NCI-H1092 (cell line): ENCODE measurements around the gene KRT4.

ENCODE experiments used
- DNase-seq: peaks from one replicate; lab custom pipeline; 2025; lab: John Stamatoyannopoulos, UW

Gene KRT4

DNA sequence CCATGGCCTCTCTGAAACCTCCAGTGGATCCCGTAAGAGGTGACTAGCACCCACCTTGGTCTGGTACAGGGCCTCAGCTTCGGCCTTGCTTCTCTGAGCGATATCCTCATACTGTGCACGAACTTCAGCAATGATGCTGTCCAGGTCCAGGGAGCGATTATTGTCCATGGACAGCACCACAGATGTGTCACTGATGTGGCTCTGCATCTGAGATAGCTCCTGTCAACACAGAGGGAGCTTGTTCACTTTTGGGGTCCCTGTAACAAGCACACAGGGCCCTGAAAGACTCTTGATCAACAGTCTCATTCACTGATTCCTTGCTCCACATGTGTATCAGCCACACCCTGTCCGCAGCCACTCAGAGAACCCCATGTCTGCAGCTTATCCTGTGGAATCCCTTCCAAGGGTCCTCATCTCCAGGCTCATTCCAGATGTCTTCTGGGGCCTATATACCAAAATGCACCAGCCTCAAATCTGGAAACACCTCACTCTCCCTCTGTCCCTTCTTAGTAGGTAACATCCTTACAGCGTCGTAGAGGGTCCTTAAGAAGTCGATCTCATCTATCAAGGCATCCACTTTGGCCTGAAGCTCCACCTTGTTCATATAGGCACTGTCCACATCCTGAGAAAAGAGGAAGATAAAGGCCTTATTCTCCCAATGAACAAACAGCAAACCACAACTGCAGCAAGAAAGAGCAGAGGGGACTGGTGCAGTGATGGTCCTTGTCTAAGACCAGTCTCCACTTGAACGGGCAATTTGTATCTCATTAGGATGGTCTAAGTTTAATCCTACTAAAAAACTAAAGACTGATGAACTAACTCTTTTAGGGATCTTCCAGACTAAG is 21.5 kb downstream of the KRT4 start:
- no peak for DNase-seq

DNA sequence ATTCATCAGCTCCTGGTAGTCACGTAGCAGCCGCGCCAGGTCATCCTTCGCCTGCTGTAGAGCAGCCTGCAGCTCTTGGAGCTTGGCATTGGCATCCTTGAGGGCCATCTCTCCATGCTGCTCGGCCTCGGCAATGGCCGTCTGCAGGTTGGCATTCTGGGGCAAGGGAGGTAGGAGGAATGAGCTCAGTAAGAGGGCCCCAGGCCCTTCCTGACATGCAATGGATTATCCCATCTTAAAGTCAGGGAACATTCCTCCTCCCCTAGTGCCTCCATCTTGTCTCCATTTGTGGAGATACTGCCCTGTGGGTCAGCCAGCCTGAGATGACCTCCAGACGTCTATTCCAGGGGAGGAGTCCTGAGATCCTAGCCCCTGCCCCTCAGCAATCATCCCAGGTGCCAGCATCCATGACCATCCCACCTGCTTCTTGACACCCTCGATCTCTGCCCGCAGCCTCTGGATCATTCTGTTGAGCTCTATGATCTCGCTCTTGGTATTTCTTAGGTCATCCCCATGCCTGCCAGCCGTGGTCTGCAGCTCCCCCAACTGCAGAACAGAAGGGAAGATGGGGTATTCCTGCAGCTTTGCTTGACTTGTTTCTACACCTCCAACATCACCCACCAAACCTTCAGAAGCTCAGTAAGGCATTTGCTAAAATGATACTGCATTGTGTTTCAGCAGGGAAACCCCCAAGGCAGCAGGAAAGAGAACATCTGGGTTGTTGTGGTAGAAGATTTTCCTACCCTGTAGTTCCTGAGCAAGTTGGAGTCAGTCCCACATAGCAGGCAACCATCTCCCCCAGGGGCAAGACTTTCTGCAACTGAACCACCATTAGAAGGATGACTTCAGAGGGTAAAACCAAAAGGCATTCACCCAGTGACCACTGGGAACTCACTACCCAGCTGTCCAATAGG is 22.4 kb downstream of the KRT4 start:
- no peak for DNase-seq

DNA sequence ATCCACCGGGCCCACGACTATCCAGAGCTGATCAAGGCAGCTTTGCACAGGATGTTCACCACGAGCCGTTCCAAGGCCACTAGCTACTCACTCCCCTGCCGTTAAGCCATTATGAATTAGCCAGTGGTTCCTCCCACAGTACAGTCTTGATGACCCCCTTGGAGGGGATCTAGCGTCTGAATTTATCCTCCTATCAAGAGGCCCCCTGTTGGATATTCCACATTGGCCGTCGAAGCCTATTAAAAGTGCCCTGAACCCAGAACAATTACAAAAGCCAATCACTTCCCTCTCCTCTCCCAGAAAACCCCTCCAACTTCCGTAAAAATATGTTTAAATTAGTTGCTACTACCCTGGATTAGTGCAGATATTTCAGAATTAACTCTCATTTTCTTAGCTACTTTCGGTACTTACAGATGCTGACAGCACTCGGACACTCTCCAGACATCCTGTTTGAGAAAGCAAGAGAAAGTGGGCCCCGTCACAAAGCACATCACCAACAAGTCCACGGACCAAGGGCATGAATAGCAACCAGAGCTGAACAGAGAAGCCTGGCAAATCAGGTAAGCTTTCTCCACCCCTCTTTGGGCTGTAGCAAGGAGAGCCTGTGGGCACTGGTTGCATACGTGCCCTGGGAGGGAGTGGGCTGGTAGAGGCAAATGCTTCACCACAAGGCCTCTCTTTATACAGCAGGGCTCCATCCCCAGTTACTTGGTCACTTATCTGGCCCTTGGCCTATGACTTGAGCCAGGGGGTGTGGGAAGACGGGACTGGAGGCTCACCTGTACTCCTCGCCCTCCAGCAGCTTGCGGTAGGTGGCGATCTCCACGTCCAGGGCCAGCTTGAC is 23.3 kb downstream of the KRT4 start:
- no peak for DNase-seq

DNA sequence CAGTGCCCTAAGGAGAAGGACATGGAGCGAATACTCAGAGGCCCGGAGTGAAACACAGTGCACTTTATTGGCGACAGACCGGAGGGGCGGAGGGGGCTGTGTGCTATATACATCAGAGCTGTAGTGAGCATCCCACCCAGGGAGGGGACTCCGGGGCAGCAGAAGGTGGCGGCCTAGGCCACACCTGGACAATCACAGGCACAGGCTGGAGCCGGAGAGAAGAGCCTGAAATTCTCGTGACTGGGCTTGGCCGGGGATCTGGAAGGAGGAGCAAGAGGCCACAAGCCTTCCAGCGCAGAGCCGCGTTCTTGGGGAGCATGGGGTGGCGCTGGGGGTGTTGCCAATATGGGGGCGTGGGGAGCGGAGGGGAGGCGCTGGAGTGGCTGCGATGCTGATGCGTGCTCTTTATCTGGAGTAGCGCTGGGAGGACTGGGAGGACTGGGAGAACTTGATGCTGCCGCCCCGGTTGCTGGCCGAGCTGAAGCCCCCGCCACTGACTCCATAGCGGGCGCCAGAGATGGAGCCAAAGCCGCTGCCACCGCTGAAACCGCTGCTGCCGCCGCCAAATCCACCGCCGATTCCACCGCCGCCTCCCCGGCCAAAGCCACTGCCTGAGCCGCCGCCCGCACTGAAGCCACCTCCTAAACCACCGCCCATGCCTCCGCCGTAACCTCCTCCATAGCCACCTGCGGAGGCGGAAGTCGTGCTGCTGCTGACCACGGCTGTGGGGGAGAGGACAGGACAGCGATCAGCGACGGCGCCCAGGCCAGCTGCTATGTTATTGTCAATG is 24.1 kb downstream of the KRT4 start:
- DNase-seq: no peak

DNA sequence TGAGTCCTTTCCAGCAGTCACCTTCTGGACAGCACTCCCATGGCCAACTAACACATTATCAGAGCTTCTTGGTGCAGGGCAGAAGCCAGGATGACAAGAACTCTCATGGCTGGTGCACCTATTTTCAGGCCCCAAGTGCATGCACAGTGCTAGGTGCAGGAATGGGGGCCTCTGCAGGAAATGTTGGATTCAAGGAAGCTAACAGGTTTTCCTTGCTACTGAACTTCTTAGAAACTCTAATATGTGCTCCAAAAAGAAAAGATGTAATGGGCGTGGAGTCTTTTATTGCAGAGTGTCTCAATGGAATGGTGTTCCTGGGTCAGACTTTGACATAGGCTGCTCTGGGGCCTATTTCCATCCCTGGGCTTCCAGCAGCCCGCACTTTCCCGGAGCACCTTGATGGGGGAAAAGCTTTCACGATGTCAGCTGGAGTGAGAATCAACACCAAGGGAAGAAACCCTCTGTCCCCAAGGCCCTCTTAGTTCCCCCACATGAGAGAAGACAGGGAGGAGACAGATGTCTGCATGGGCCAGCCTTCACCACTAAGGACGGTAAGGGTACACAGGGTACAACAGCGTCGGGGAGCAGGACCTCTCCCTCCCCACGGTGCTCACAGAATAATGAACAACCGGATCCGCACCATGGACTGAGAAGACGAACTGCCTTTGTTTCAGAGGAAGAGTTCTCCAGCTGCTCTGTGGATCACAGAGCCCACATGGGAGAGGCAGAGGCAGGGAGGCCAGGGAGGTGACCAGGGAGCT is 24.9 kb downstream of the KRT4 start:
- DNase-seq: no peak

DNA sequence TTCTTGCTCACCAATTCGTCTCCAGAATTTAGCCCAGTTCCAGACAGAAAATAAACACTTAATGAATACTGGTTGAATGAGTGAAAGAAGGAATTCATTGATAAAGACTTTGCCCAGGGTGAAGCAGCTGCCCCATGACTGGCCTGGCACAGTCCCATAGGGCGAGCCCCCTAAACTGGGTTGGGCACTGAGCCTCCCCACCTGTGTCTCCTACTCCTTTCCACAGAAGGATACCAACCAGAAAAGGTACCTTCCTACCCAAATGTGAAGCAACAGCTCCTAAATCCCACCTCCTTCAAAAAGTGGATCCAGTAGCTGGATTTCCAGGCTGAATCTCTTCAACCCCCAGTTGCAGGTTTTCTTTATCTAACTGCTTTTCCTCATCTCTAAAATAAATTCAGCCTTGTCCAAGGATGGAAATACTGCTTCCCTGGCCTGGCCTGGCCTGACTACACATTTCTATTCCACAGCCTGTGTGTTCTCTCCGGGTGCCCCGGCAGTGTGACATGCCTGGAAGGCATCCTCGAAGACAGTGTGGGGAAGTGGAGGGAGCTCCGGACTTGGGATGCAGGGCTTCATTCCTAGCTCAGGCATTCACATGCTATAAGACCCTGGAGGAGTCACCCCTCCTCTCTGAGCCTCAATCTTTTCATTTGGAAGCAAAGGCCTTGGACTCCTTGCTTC is 25.6 kb downstream of the KRT4 start:
- DNase-seq: no peak

DNA sequence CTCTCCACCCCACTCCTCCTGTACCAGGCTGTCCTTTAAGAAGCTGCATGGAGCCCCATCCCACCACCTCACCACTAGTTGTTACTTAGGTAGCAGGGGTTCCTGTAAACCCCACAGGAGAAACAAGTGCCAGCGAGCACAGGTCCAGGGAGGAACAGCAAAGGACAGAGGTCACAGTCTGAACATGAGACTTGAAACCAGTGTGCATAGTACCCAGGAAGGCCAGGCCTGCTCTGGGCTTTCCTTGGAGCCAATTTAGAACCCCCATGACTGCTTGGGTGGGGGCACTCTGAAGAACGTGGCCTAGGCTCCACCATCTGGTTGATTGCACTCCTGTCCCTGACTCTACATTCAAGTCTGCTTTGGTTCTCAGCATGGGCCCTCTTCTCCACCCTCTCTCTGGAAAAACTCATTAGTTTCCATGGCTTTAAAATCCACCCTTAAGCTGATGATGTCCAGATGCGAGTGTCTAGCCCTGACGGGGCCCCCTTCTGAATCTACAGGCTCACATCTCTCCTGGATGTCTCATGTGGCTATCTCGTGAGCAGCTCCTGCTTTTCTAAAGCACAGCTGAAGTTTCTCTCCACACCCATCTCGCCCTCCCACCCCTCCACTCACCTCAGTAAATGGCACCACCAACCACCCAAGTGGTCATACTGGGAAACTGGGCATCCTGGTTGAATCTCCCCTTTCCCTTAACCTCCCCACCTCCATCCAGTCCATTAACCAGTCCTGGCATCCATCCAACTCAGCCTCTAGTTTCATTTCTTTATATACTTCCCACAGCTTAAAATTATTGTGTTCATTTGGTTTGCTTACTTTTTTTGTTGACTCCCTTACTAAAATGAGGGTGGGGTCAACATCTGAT is 26.4 kb downstream of the KRT4 start:
- no peak for DNase-seq

DNA sequence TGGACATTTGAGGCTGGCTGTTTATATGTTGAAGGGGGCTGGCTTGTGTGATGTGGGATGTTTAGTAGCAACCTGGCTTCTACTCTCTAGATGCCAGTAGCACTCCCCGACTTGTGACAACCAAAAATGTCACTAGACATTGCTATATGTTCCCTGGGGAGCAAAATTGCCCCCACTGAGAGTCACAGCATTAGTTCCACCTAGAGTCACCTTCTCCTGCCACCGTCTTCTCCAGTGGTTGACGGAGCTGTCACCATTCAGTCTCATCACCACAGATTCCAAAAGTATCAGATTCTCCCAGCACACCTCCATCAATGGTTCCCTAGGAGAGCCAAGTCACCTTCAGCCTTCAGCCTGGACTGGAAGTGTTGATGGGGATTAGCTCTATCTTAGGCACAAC is 29.0 kb downstream of the KRT4 start:
- DNase-seq: no peak

DNA sequence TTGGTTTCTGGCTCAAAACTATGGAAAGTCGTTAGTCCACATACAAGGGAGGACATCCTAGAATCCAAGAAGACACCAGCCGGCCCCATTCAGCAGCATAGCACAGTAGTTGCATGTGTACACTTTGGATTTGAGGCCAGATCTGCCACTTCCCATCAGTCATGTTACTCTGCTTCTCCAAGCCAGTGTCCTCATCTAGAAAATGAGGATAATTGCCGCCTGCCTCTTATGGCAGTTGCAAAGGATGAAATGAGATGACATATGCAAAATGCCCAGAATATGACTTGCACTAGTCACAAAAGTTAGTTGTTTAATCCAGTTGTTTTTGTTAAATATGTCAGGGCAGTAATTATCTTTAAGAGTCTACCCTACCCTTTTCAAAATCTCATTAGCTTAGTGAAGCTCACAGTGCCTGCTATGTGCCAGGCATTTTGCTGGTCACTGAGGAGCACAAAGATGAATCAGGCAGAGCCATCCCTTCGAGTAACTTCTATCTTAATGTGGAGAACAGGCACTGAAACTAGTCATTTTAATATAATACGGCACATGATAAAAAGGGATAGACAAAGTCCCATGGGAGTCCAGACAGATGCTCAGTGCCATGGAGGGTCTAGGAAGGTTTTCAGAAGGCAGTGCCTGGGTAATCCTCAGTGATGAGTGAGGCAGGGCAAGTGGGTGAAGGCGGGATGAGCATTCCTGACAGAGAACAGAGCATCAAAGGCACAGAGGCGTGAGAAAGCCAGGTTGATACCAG is 30.2 kb downstream of the KRT4 start:
- DNase-seq: no peak

DNA sequence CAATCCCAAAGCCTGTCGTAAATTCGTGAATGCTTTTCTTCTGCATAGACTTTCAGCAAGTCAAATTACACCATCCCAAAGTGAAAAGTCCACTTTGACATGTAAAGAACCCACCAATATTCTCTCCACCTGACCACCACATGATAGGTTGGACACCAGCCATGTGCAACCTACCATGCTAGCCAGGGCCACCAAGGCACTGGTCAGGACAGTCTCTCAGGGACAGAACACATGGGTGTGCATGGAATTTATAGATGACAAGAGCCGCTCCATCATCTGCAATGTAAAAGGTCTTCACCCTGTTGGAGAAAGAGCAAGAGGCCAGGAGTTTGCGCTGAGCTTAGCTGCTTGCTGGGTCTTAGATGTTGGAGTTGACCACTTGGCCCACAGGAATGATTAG is 31.4 kb downstream of the KRT4 start:
- no peak for DNase-seq

DNA sequence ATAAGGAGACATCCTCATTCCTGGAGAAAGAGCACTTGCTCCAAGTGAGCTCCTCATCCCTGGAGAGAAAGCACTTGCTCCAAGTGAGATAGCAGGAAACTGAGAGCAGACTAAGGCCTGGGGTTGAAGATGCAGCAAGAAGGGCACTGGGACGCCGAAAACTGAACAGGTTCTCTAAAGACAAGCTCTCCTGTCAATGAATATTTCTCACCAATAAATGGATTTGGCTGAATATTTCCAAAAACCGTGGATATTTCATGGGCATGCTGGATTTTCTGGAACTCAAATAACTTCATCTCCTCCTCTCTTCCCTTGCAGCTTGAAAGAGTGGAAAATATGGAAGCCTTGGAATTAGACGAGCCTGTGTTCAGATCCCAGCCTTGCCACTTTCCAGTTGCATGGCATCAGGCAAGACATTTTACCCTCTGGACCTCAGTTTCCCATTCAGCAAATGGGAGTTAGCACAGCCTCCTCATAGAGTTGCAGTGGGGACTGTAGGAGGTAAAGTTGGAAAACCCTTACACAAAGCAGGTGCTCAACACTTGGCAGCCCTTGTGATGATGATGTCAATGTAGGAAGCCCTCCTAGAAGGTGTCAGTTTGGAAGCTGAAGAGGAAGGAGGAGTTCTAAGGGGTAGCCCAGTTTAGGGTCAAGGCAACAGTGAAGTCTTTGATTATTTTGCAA is 32.4 kb downstream of the KRT4 start:
- DNase-seq: no peak

DNA sequence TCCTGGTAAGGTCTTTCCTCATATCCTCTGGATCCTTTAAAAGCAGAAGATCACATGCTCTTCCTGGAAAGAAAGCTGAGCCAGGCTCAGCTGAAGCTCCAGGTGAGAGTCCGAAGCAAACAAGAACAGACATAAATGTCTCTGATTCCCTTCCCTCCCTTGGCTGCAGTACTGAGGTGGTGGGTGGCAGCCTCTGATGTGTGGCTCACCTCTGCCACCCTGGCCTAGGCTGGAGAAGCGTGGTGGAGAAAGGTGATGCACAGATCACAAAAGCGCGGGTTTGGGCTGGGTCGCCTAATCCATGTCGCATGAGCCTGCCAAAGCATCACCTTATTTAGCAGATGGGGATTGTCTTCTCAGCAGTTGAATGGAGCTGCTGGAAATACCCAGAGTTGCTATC is 34.0 kb downstream of the KRT4 start:
- DNase-seq: no peak

DNA sequence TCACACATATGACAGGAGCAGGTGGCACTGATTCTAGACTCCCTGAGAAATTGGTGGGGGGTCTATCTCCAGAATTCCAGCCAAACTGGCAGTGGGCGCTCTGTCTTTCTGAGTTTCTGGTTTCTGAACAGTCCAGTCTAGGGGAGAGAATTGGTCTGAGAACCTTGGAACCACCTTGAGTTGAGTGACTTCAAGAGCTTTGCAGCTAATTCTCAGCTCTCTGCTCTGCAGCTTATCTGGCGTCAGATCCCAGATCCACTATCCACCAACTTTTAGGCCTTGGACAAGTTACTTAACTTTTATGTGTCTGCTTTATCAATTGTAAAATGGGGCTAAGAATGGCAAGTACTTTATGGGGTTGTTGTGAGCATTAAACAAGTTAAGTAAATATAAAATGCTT is 35.1 kb downstream of the KRT4 start:
- no peak for DNase-seq

DNA sequence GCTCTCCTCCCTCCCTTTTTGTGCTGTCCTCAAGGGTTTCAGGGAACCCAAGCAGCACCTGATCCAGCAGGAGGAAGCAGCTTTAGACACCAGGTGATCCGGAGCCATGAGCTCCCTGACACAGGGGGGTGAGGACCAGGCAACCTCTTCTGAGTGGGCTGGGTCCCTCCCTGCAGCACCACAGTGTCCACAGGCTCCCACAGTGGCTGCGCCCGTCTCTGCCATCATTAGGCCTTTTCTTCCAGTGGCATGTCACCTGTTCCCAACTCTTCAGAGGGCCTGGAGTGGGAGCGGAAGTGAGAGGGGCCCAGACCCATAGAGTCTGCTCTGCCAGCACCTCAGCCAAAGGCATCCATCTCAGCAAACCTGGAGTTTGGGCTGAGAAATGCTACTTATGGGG is 36.4 kb downstream of the KRT4 start:
- DNase-seq: no peak

DNA sequence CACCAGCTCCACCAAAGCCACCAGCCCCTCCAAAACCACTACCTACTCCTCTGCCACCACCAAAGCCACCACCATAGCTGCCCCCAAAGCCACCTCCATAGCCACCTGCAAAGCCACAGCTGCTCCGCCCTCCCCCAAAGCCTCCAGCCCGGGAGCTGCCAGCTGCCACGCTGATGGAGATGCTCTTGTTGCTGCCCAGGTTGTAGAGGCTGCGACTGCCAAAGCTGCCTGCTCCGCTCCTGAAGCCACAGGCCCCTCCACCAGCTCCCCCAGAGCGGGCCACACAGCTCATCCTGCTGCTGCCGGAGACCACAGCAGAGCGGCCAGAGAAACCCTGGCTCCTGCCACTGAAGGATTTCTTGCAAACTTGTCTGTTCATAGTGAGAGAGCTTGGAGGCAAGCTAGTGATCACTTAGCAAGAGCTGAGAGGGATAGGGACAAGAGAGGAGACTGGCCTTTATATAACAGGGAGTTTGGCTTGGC is 37.0 kb downstream of the KRT4 start, which contains the start of gene KRT76:
TSS of gene KRT76 (minus strand) at position 433 of the 483 bp plus-strand sequence. CDS start at position 379, 54 bp downstream.
- DNase-seq: no peak

DNA sequence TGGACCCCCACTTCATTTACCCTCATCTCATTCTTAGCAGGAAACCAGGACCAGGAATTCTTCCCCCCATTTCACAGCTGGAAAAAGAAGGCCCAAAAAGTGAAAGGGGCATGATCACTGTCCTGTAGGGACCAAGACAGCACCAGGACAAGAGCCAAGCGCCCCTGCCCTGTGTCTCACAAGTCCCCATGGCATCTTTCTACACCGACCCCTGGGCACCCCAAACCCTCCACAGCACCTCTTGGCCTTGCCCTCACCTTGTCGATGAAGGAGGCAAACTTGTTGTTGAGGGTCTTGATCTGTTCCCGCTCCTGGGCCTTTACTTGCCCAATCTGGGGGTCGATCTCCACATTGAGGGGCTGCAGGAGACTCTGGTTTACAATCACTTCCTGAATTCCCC is 37.5 kb downstream of the KRT4 start:
- DNase-seq: no peak

DNA sequence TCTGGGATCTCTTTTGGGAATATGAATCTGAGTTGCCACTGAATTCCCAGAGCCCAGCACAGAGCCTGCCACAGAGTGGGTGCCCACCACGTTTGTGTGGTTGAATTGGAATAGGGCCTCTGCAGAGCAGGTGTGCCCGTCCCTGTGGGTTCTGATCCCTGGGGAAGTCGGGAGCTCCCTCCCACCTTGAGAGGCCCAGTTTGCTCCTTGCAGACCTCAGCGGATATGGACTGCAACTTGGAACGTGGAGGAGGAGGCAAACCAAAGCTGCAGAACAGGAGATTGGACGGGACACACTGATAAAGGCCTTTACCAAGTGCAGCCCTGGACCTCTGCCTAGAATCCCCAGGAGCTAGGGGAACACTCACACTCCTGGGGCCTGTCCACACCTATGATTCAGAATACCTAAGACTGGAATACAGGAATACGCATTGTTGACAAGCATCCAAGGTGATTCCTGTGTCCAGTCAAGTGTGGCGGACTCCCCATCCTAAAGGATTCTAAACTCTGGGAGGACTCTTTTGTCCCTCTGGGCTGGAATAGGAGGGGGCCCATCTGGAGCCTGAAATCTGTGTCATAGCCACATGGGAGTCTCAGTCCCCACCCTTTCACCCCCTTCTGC is 39.2 kb downstream of the KRT4 start:
- no peak for DNase-seq
